CD4-positive, alpha-beta T cell (primary cell): ENCODE measurements around the gene RNF113B. TPM values are rescaled to one million over a fixed set of nuclear protein-coding genes. Genes with fewer than 3 reads are reported as not detected.

Experiments
- ATAC-seq: fragments of 200-7000 bp; cut with Tn5 transposase; one replicate; pipeline ENCODE4 v1.10.0; 2022; ENCODE audit warnings: mild to moderate bottlenecking; ENCODE audit not compliant: poor library complexity
- CTCF ChIA-PET: fragments of 350-600 bp; sonication (Branson Sonifier 250); formaldehyde crosslinking; loops from one replicate; lab custom pipeline; 2021; ENCODE audit warnings: antibody characterized with exemption, inconsistent platforms; lab: Charles Lee
- POLR2A ChIA-PET: fragments of 350-600 bp; sonication (Branson Sonifier 250); formaldehyde crosslinking; loops from one replicate; lab custom pipeline; 2021; ENCODE audit warnings: antibody characterized with exemption, inconsistent platforms; lab: Charles Lee
- DNase-seq, 14 experiments: peaks; one replicate each; pipeline ENCODE4 v3.0.0-alpha.2; 2013 to 2020; ENCODE audit warnings: mixed read lengths in 2 of 14
- H3K27ac ChIP-seq, 2 donors: one replicate each; pipeline versions ENCODE4 v1.5.1 to v1.7.0; 2013; ENCODE audit warnings: low read length in 2 of 2, low read depth in 1 of 2, mild to moderate bottlenecking in 1 of 2
- H3K27me3 ChIP-seq, 2 experiments: 1 replicate in 1 of 2; 2 replicates in 1 of 2; pipeline versions ENCODE4 v1.6.1 to v1.7.0; 2013; ENCODE audit warnings: low read length in 2 of 2, control low read depth in 1 of 2, mild to moderate bottlenecking in 1 of 2, moderate library complexity in 1 of 2; ENCODE audit not compliant: insufficient read depth in 2 of 2, control insufficient read depth in 1 of 2
- H3K36me3 ChIP-seq: one replicate; pipeline ENCODE4 v1.6.1; 2013; ENCODE audit warnings: low read length, control low read depth; ENCODE audit not compliant: insufficient read depth
- H3K4me1 ChIP-seq: one replicate; pipeline ENCODE4 v1.6.1; 2013; ENCODE audit warnings: low read length, control low read depth; ENCODE audit not compliant: insufficient read depth
- H3K4me3 ChIP-seq: one replicate; pipeline ENCODE4 v1.5.1; 2013; ENCODE audit warnings: mild to moderate bottlenecking, low read length, moderate library complexity
- H3K9me3 ChIP-seq, 2 experiments: 1 replicate in 1 of 2; 2 replicates in 1 of 2; pipeline versions ENCODE4 v1.6.1 to v1.7.0; 2013; ENCODE audit warnings: low read length in 2 of 2, mild to moderate bottlenecking in 2 of 2, control low read depth in 1 of 2, moderate library complexity in 1 of 2; ENCODE audit not compliant: control insufficient read depth in 1 of 2, insufficient read depth in 1 of 2
- H3K27ac Mint-ChIP-seq: one replicate; pipeline ENCODE4 v1.8.0; 2020; ENCODE audit warnings: mixed read lengths
- H3K27me3 Mint-ChIP-seq: one replicate; pipeline ENCODE4 v1.8.0; 2021; ENCODE audit warnings: mixed read lengths
- H3K36me3 Mint-ChIP-seq: one replicate; pipeline ENCODE4 v1.8.0; 2021; ENCODE audit warnings: low read depth, mixed read lengths
- H3K4me1 Mint-ChIP-seq: one replicate; pipeline ENCODE4 v1.8.0; 2021; ENCODE audit warnings: low read depth, mixed read lengths
- H3K4me3 Mint-ChIP-seq: one replicate; pipeline ENCODE4 v1.8.0; 2020; ENCODE audit warnings: mild to moderate bottlenecking, mixed read lengths
- H3K9me3 Mint-ChIP-seq: one replicate; pipeline ENCODE4 v1.8.0; 2020; ENCODE audit warnings: mixed read lengths
- CTCF ChIP-seq: fragments of 200-600 bp; IDR thresholded peaks from one replicate; pipeline ENCODE4 v1.8.0; 2022; ENCODE audit warnings: antibody characterized with exemption, mild to moderate bottlenecking
- intact Hi-C, 2 experiments: fragments of 100-400 bp; cut with DNase I in 1 of 2; cut with micrococcal nuclease in 1 of 2; formaldehyde crosslinking; loops; one replicate each; pipeline versions ENCODE4 v1.15.1 to v1.9.0; 2023 to 2025; cut with DNase I, micrococcal nuclease
- total RNA-seq, 174 experiments: library from RNA in 2 of 174; stranded (reverse) in 2 of 174; gene quantifications; one replicate each; pipeline ENCODE4 v1.2.3 and lab custom pipeline; 2021 to 2026

Gene RNF113B
- total RNA-seq, 2 experiments from 2014 or later, result not detected

- Histone ChIP-seq H3K27me3 (no peaks in the 10 kb centered on the region), H3K4me3 (no peak overlapping the region), H3K9me3 (no peaks in the 10 kb centered on the region), H3K36me3 (no peaks in the 10 kb centered on the region), H3K4me1 (no peaks in the 10 kb centered on the region), H3K27ac (no peak overlapping the region)
- ChIA-PET CTCF (no interaction called here), POLR2A (no interaction called here)
- Mint-ChIP-seq H3K9me3 (no peaks in the 10 kb centered on the region), H3K4me3 (no peak overlapping the region), H3K27ac (no peak overlapping the region), H3K4me1 (no peaks in the 10 kb centered on the region), H3K36me3 (no peaks in the 10 kb centered on the region), H3K27me3 (peaks cover 19% of the 10 kb centered on the region)
- intact Hi-C loops, result no loop called here
- ATAC-seq (no peak), DNase-seq (no peak)
- no peak for TF ChIP-seq CTCF
These were observed 42.6 kb upstream of the RNF113B start for GRCh38 chr13:98219685-98220084.

GRCh38 chr13:98217597-98217996 is 40.5 kb upstream of the RNF113B start:
- no peaks in the 10 kb centered on the region for H3K9me3 Mint-ChIP-seq
- no peak overlapping the region for H3K4me3 Mint-ChIP-seq
- ChIA-PET POLR2A (no interaction called here), CTCF (no interaction called here)
- no peaks in the 10 kb centered on the region for H3K27me3 ChIP-seq
- no peak overlapping the region for H3K27ac Mint-ChIP-seq
- no peak for ATAC-seq
- H3K4me1 ChIP-seq, result no peaks in the 10 kb centered on the region
- H3K9me3 ChIP-seq, result no peaks in the 10 kb centered on the region
- no peaks in the 10 kb centered on the region for H3K36me3 Mint-ChIP-seq
- H3K4me3 ChIP-seq, result no peak overlapping the region
- no peak overlapping the region for H3K27ac ChIP-seq
- intact Hi-C loops, result no loop called here
- H3K36me3 ChIP-seq, result no peaks in the 10 kb centered on the region
- TF ChIP-seq CTCF, result no peak
- peaks cover 22% of the 10 kb centered on the region for H3K27me3 Mint-ChIP-seq
- H3K4me1 Mint-ChIP-seq, result no peaks in the 10 kb centered on the region
- DNase-seq, result no peak

GRCh38 chr13:98216711-98217285 is 39.7 kb upstream of the RNF113B start:
- Mint-ChIP-seq H3K27me3 (peaks cover 22% of the 10 kb centered on the region), H3K9me3 (no peaks in the 10 kb centered on the region), H3K4me3 (no peak overlapping the region), H3K27ac (no peak overlapping the region), H3K4me1 (no peaks in the 10 kb centered on the region), H3K36me3 (no peaks in the 10 kb centered on the region)
- TF ChIP-seq CTCF, result no peak
- Histone ChIP-seq H3K9me3 (no peaks in the 10 kb centered on the region), H3K27me3 (no peaks in the 10 kb centered on the region), H3K36me3 (no peaks in the 10 kb centered on the region), H3K4me1 (no peaks in the 10 kb centered on the region), H3K27ac (no peak overlapping the region), H3K4me3 (no peak overlapping the region)
- ChIA-PET CTCF (no interaction called here), POLR2A (no interaction called here)
- intact Hi-C loops, result no loop called here
- no peak for DNase-seq
- ATAC-seq, result no peak
